Dermis blood vessel endothelial cell (primary cell): ENCODE results near the gene RGS6. TPM values are rescaled to one million over a fixed set of nuclear protein-coding genes. Genes with fewer than 3 reads are reported as not detected.

ENCODE experiments used
- DNase-seq: peaks from one replicate; pipeline ENCODE4 v3.0.0; 2010
- total RNA-seq: library from RNA; depleted of rRNA; stranded (reverse); fragments of >200 nt; gene quantifications from 2 replicates; pipeline ENCODE4 v1.2.3, GENCODE V29; 2014

The RGS6 gene
- total RNA-seq, 1 donor from 2014 or later: not detected

DNA sequence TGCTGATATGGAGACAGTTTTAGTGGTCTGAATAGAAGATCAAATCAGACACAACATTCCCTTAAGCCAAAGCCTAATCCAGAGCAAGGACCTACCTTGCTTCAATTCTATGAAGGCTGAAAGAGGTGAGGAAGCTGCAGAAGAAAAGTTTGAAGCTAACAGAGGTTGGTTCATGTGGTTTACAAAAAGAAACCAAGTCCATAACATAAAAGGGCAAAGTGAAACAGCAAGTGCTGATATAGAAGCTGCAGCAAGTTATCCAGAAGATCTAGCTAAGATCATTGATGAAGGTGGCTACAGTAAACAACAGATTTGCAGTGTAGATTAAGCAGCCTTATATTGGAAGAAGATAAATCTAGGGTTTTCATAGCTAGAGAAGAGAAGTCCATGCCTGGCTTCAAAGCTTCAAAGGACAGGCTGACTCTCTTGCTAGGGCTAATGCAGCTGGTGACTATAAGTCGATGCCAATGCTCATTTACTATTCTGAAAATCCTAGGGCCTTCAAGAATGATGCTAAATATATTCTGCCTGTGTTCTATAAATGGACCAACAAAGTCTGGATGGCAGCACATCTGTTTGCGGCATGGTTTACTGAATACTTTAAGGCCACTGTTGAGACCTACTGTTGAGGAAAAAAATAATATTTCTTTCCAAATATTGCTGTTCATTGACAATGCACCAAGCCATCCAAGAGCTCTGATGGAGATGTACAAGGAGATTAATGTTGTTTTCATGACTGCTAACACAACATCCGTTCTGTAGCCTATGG, 600.6 kb downstream of the RGS6 start:
- DNase-seq: no peak

DNA sequence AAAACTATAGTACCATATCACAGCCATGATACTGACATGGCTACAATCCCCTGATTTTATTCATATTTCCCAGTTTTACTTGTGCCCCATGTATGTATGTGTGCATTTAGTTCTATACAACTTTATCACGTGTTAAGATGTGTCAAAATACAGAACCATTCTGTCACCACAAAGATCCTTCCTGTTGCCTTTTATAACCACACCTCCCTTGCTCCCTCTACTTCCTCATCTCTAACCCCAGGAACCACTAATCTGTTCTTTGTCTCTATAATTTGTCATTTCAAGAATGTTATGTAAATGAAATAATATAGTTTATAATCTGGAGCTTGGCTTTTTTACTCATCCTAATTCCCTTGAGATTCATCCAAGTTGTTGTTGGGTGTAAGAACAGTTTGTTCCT, 603.3 kb downstream of the RGS6 start:
- no peak for DNase-seq

DNA sequence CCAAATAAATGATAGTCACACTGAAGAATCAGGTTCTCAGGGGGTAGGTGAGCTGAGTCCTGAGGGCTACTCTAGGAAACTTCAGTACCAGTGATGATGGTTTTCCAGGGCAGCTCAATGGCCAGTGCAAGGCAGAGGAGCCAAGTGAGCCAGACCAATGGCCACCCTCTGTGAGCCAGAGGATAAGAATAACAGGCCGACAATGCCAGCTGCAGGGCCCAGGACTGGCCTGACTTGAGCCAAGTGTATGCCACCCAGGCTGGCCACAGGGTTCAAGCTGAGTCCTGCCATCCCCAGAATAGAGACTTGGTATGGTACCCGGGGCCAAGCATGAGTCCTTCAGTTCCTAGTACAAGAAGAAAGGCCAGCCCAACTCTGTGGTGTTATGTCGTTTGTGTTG, 606.2 kb downstream of the RGS6 start:
- no peak for DNase-seq

DNA sequence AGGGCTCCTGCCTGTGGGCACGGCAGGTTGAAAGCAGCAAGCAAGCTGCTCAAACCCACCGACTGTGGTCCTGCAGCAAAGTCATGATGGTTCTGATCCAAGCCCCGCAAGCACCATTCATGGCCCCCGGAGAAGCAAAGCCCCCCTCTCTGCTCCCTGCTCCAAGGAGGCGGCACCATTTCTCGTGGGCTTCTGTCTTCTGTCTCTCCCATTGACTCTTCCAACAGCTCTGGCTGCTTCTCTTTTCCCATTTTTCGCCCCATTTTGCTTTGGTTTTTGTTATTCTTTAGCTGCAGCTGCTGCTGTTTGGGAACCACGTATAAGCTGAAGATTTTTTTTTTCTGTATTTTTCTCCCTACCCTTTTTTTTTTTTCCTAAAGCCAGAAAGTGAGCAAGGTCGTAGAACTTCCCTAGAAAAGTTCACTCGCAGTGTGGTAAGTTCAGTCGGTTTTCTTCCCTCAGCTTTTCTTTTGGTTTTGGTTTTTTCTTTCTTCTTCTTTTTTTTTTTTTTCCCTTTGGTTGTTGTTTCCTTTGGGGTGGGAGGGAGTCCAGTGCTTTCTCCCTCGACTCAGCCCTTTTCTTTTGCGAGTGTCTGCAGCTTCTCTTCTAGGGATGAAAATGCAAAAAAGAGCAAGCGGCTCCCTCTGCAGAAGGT, 607.6 kb downstream of the RGS6 start:
- DNase-seq: no peak

DNA sequence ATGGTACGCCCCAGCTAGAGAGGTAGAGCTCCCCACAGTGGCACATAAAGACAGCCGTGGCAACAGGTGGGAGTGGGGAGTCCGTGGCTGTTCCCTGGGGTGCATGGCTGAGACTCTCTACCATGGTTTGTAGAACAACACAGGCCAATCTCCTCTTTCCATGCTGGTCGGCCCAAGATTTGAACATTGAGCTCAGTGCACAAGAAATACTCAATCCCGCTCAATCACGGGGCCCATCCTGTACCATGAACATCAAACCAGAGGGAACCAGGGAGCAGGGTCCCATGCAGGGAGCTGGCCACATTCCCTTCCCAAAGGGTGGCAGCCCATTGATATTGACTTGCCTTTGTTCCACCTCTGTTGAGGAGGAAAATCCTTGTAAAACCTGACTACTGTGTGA, 608.6 kb downstream of the RGS6 start:
- DNase-seq: no peak

DNA sequence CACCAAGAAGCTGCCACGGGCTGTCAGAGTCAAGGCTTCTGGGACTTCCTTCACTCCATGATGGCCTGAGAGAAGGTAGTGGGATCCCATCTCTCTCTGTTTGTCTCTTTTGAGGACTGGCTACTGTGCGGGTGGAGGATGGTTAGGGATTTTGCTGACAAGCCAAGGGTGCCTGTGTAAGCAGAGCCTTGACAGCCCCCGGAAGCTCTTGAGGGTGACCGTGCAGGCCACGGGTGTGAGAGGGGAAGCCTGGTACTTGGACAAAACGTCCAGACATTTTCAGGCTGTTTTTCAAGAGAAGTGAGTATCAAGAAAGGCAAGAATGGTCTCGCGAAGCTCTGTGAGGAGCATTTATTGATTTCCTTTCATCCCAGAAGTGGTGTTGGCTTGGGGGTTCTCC, 609.3 kb downstream of the RGS6 start:
- DNase-seq: no peak

DNA sequence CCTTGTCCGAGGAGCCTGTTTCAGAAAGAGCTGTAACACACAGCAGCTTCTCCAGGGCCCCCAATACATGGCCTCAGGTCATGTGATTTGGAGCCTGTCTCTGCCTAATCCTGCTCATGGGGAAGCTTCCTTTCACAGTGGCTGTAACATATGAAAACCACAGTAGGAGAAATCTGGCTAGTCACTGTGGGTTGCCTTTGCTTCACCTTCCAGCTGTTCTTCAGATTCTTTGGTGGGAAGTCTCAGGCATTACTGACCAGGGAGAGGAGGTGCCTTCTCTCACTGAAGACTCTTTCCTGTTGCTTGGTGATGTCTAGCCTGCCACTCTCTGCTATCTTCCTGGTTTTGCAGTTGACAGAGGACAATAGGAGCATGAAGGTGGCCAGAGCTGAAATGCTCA, 611.1 kb downstream of the RGS6 start:
- no peak for DNase-seq

DNA sequence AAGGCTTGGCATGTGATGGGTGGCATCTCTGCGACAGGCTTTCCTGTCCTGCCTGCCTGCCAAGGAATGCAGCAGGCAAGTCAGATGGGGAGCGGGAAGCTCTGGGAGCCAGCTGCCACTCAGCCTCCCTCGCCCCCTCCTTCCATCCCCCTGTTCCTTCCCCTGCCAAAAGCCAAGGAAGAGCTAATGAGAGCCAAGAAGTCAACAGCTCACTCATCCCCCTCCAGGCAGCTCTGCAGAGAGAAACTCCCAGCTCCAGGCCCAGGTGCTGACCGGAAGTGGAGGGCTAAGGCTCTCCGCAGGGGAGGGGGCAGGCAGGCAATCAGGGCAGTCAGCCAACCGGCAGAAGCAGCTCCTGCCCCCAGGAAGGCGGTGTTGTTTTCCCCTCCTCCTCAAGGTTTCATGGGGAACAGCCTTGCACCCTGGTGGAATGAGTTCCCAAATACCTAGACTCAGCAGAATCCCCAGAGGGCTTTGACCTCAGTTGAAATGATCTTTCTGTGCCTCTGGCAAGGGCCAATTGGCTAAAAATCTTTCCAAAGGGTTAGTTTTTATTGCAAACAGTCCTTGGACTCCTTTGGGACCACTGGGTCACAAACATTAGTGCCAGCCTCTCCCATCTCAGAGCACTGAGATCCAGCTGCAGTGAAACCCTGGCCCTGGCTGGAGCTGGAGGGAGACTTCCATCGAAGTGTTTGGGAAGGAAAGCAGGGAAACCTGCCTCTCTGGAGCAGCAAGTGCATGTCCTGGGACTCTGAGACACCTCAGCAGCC, 612.6 kb downstream of the RGS6 start:
- no peak for DNase-seq

DNA sequence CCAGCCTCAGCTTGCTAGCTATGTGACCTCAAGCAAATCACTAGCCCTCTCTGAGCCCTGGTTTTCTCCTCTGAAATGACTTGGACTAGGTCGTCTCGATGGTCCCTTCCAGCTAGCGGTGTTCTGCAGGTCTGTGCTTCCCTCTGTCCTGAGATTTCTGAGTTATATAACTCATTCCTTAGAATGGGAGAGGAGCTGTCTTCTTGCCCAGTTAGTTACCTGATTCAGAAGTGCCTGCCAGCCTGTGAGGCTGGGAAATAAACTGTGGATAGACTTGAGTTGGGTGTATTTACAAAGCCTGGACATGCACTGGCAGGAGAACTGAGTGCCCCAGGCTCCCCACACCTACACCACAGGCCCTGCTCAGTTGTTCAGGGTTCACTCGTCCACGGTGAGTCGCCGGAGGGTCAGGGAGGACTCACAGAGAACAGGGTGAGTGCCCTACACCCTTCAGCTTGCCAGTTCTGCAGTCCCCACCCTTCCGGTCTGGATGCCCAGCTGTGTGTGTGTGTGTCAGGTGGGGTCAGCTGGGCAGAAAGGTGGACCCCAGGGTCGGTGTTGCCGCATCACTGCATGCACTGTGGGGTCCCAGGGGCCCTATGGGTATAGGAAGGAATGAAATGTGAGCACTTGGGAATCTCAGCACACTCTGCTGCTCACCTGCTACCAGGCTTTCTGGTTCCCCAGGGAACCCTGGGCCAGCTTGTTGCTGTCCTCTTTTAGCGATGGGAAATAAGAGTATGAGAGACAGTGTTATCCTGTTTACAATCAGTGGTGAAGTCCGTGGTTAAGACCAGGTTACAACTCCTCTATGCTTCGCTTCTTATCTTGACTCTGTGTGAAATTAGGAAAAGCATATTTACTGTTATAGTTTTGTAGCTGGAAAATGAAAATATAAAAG, 613.4 kb downstream of the RGS6 start:
- no peak for DNase-seq

DNA sequence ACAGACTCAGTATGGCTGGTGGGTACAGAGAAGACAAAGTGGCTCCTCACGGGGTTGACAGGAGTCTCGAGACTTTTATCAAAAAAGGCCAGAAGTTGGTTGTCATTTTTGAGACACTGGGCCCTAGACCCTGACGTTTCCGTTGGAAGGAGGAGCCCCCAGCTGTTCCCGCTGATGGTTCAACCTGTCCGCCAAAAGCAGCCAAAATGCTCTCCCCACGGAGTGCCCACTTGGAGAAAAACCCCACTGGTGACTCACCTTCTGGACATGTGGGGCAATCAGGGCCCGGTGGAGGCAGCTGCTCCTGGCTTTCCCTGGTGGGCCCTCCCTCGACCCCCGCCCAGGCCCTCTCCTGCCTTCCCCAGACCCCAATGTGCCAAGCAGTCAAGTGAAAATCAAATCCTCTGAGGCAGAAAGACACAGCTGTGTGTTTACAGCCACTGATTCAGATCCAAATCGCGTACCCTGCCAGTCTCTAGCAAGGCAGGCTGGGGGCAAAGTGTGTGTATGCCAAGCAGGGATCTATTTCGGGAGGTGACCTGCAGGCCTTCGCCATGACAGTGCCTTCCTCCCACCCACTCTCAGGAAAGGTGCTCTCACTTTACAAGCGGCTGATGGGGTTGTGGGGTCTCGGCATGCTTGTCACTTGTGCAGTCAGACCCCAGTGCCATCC, 614.3 kb downstream of the RGS6 start:
- no peak for DNase-seq

DNA sequence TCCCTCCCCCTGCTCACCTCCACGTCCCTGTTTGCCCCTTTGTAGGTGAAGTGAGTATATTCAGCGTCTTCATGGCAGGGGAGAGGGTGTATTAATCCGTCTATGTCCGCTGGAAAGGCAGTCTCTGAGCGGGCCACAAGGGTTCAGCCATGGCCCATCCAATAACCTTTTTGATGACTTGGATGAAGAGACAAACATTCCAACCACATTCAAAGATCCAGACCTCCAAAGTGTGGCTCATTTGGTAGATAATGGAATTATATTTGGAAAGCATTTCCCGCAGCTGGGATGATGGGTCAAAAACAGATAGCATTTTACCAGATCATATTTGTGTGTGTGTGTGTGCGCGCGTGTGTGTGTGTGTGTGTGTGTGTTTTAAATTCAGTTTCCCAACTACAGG, 615.8 kb downstream of the RGS6 start:
- DNase-seq: no peak

DNA sequence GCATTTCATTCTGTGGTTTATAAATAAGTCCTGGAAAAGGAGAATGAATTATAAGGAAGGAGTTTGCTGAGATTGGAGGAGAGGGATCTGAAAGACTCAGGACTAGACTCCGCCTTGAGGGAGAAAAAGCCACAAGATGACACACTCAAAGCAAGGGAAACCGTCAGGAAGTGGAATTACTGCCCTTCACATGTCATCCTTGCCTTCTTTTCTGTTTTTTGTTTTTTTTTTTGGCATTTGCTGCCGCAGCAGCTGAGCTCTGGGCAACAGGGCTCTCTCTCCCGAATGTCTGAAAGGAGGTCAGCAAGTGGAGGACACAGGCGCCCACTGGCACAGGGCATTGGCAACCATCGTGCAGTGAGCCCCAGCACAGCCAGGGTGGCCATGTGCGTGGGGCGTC, 616.8 kb downstream of the RGS6 start:
- no peak for DNase-seq

DNA sequence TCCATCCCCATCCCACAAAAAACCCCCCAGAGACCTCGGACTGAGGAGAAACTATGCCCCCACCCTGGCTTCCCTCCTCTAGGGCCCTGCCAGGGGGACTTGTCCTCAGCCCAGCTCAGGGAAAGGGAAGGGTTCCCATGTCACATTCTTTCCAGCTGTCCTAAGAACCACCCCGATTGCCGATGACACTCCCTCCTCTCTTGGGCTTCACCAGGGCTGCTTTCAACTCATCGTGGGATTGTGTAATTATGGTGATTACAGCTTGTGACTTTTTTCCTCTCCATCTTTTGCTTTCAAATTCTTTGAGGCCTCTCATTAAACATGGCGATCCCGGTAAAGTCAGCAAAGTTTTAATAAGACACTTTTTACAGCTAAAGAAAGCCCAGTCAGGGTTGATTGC, 617.6 kb downstream of the RGS6 start:
- DNase-seq: no peak

DNA sequence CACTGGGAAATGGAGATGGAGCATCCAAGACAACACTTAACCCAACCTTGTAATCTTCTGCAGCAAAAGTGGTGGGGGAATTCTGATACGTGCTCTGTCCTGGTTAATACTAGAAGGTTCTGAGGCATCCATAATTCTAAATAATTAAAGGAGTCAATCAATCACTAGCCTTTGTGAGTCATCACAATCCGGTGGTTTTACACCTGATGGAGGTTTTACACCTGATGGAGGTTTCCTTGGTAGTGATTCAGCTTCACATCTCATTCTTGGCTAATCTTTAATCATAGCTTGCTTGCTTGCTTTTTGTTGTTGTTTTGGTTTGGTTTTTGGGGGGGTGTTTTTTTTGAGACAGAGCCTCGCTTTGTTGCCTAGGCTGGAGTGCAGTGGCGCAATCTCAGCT, 618.3 kb downstream of the RGS6 start:
- DNase-seq: no peak

DNA sequence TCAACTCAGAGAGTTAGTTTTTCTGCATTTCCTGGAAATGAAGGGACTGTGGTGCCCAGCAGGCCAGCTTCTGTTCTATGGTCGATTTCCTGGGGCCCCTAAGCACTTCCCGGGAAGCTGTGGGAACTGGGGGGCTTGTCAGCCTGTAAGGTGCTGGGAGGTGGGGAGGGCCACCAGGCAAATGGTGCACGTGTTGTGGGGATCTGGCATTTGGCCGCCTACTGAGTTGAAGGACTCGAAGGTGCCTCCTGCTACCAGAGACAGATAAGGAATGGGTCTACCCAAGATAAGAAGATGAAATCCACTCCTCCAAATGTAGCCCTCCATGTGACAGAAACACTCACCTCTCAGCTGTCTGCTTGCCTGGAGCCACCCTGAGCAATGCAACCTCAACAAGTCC, 620.0 kb downstream of the RGS6 start:
- DNase-seq: no peak

DNA sequence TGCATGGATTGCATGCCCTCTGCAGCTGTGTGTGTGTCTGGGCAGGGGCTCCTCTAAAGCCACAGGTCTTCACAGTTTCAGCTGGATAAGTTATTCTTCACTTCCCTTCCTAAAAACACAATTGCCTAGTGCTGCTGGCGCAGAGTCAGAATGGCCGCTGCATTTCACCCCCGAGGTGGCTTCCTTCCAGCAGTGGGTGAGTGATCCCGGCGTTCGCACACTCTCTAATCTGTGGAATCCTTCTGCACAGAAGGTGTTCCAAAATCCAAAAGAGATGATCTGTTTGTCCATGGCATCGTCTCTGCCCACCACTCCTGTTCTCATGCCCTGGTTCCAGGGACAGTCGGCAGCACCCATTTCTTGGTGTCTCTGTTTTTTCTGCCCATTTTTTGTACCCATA, 620.9 kb downstream of the RGS6 start:
- DNase-seq: peak; percentile 20

DNA sequence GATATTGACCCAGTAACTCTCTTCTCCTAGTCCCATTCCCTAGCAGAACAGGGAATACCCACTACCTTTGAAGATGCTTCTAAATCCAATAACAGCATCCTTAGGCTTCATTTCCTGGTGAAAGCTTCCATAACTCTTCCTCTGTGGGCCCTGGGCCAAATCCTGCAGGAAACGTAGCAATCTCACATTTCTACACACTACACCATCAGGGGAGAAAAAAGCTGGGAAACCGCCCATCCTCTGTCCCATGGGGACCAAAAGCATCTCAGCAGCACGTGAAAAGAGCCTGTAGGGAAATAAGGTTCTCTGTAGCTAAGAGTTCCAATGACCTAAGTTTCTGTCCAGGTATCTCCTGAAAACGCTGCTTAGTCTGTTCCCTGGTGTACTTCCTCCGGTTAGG, 621.4 kb downstream of the RGS6 start:
- DNase-seq: peak; percentile 5

DNA sequence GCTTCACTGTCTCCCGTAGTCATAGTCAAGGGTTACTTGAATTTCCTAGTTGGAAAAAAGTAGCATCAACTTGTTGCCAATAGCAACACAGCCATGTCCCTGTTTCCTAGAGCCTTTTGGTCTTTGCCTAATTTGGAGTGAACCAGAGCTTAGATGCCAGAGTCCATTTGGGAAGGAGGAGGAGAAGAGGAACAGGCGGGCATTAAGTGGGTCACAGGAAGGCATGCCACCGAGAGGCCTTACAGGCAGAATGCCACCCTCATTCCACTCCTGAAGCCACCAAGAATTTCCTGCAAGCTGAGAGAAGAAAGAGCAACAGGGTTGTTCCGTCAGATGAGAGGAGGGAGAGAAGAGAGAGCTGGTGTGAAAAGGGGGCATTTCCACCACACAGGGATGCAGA, 622.2 kb downstream of the RGS6 start:
- DNase-seq: no peak

DNA sequence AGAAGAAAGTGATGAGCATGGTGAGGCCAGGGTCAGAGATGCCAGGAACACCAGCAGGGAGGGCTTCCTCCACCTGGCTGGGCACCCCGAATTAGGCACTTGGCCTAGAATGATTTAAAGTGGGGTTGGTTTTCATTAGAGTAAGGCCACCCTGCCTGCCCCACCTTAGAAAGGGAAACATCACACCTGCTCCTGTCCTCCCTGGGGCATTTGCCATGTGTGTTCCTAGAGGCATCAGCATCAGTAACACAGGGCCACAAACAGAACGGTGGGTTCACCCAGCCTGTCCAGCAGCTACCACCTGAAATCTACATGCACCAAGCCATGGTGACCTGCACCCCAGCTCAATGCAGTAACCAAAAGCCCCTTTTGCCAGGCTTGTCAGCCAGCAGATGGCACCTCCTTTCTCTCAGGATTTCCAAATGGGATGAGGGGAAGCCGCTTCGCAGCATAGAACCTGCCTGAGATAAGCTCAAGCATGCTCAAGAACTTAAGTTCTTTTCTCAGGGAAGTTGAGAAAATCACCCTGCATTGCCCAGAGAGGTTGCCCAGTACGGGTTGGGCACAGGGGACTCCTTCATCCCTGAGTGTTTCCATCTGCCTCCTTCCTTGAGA, 622.9 kb downstream of the RGS6 start:
- DNase-seq: no peak

DNA sequence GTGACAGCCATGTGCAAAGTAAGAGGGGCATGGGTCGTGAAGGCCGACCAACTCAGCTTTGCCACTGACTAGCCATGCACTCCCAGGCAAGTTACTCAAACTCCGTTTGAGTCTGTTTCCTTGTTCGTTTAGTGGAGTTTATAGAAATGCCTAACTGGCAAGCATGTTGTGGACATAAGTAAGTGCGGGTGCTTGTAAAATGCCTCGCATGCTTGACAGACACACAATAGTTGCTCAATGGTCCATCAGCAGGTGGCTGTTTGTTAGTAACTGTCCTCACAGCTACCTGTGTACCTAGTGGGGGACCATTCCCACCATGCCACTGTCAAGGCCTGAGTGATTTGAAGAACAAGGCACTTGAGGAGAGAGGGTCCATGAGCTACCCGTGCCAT, 623.4 kb downstream of the RGS6 start:
- no peak for DNase-seq

DNA sequence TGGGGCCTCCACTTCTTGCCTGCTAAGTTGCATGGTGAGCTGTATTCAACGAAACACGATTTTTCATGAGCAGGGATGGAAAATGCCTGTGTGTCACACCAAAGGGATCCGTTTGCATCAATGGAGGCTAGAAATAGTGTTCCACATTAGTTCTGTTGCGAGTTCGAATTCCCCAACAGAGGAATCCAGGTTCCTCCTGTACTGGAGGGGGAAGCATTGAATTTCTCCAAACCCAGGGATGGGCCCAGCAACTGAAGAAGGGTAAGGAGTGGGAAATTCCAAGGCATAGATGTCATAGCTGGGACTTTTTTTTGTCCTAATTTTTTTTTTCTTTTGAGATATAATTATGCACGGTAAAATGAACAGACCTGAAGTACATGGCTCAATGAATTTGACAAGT, 625.4 kb downstream of the RGS6 start:
- DNase-seq: no peak

DNA sequence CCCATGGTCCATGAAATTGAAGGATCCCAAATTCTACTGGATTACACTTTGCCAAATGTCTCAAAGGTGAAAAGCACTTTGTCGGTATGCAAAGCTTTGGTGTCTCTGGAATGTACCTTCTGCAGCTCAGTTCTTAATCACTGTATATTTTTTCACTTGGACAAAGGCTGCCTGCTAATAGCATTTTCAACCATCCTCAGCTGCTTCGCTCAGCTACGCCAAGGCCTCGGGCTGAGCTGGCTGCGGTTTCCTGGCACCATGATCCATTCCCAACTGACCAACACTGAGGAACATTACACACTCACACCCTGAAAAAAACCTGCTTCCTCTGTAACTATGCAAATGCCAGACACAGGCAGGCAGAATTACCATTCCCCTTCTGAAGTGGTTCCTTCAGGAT, 626.5 kb downstream of the RGS6 start:
- peak; percentile 71 for DNase-seq
